Measurements from ENCODE around the gene FMNL1. TPM values are rescaled to one million over a fixed set of nuclear protein-coding genes. Genes with fewer than 3 reads are reported as not detected.
"Not testable (repeated sequence)": the region's sequence is repeated elsewhere in the genome, so short reads cannot be mapped to it uniquely, and the experiment has no call there.

FMNL1 gene
- polyA plus RNA-seq, 2 of the 4 experiments (the other 2 are of a cell fraction), result 8.6 to 43.9 TPM

DNA sequence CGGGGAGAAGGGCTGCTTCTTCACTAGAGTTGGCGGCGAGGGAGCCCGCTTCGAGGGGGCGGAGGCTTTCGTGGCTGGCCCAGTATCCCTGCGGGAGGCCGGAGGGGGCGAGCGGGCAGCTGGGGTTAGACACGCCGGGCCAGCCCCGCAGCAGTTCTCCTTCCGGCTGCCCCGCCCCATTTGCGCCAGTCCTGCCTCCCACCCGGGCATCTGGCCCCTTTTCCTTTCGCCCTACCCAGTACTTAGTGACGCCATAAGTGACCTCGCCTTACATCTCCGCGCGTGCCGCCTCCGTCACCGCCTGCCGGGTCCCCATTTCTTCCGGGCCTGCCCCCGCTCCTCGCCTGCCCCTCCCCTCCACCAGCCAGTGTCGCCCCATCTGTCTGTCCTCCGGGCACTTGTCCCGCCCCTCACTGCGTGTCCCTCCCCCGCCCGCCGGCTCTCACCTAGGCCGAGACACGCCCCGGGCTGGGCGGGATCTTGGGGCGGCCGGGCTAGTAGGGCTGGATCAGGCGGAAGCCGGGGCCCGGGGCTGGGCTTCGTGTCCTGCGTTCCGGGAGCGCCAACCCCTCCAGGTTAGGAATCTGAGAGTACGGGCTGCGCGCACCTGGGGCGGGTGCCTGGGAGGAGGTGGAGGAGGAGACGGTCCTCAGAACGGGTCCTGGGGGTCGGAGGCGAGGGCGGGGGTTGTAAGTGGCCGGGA is 25.9 kb downstream of the FMNL1 start (continued):
- no peak; the same call in 2 of the 3 replicates for TF ChIP-seq SMC3 (IDR thresholded peaks at IDR 0.05)

DNA sequence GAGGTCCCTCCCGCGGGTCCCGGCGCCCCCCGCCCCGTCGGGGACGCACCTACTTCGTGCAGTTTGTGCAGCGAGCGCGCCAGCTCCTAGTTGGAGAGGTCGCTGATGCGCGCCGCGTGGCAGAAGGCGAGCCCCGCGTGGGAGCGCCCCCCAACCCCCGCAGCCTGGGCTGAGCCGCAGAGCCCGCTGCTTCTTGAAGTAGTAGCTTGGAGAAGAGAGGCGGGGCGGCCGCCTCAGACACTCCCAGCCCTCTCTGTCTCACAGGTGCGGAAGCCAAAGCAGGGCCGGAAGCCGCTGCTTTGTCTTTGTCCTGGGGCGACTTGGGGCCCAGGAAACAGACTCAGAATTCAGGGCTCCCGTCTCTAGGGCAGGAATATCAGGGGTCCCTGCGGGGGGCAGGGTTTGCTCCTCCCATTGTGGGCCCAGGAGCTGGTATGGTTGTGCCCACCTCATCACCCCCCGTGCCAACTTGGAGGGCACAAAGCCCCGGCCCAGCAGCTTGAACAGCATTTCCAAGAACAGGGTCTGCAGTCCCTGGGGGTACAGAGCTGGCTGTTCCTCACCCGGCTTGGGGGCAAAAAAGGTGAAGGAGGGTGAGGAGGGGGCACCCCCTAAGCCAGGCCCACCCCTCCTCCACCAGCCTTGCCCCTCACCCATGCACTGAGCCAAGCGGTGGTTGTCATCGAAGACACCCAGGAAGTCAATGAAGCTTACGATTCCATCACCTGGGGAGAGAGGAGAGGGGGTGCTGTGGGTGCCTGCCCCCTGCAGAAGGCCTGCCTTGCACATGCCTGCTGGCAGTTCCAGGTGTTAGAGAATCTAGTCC is 26.7 kb downstream of the FMNL1 start:
- POLR2A ChIA-PET, result interaction anchor here (1.0 to 2.2 kb wide), 6 partner anchors 9 to 99 kb away, joined by 3 to 9 read pairs (median 6); partner anchors contain the start of genes HEXIM1 and HEXIM2

DNA sequence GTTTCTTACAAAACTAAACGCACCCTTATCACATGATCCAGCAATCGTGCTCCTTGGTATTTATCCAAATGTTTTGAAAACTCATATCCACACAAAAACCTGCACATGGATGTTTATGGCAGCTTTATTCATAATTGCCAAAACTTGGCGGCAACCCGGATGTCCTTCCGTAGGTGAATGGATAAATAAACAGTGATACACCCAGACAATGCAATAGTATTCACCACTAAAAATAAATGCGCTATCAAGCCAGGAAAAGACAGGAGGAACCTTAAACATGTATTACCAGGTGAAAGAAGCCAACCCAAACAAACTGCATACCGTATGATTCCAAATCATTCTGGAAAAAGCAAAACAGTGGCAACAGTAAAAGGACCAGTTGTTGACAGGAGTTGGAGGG is 30.2 kb downstream of the FMNL1 start:
- no peak overlapping the region for H3K4me2 ChIP-seq
- peaks cover 49% of the 10 kb centered on the region for H3K4me1 ChIP-seq
- H3K27ac ChIP-seq, result peak overlapping the region in 1 of 2 experiments; percentile 29; a peak in 1 of 6 replicates
- no peaks in the 10 kb centered on the region for H3K9me3 ChIP-seq
- 78% methylated on average over 7 of the region's 7 CpGs for WGBS (ENCODE audit: missing lambda C conversion rate)
- no peak overlapping the region for H3K4me3 ChIP-seq
- FAIRE-seq, result no peak
- CTCF ChIA-PET, result interaction anchor here (0.8 to 35.1 kb wide), 8 partner anchors 12 to 388 kb away, joined by 4 to 1378 read pairs (median 6); partner anchors contain the start of genes ACBD4 and FMNL1
- POLR2A ChIA-PET, result no interaction called here
- no peak for ATAC-seq
- TF ChIP-seq ZSCAN20 (CRISPR knock-in tag; IDR thresholded peaks at IDR 0.05), result no peak
- TF ChIP-seq ZFP36 (IDR thresholded peaks at IDR 0.05; ENCODE audit: borderline replicate concordance, partially characterized antibody), result no peak
- TF ChIP-seq, protein P1, sequence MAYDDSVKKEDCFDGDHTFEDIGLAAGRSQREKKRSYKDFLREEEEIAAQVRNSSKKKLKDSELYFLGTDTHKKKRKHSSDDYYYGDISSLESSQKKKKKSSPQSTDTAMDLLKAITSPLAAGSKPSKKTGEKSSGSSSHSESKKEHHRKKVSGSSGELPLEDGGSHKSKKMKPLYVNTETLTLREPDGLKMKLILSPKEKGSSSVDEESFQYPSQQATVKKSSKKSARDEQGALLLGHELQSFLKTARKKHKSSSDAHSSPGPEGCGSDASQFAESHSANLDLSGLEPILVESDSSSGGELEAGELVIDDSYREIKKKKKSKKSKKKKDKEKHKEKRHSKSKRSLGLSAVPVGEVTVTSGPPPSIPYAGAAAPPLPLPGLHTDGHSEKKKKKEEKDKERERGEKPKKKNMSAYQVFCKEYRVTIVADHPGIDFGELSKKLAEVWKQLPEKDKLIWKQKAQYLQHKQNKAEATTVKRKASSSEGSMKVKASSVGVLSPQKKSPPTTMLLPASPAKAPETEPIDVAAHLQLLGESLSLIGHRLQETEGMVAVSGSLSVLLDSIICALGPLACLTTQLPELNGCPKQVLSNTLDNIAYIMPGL (CRISPR knock-in tag; IDR thresholded peaks at IDR 0.05; ENCODE audit: borderline replicate concordance), result no peak
- no peak for TF ChIP-seq CHD4 (IDR thresholded peaks at IDR 0.05; ENCODE audit: borderline replicate concordance)
- DNase-seq (ENCODE audit: low read depth in 1 of 2, low spot score in 1 of 2), result no peak

More for the DNA sequence above, 26.7 kb downstream of the FMNL1 start:
- WGBS (ENCODE audit: missing lambda C conversion rate), result 5% methylated on average over 34 of the region's 39 CpGs
- Histone ChIP-seq H3K4me1 (peaks cover 54% of the 10 kb centered on the region), H3K9me3 (no peaks in the 10 kb centered on the region), H3K4me2 (peak overlapping the region; percentile 98), H3K27ac (peak overlapping the region; percentile 93 to 96), H3K4me3 (peak overlapping the region; percentile 89)
- TF ChIP-seq, protein P1 (CRISPR knock-in tag; IDR thresholded peaks at IDR 0.05; ENCODE audit: borderline replicate concordance), result no peak
- TF ChIP-seq NR3C1 (IDR thresholded peaks at IDR 0.05), result no peak
- TF ChIP-seq, protein P2, sequence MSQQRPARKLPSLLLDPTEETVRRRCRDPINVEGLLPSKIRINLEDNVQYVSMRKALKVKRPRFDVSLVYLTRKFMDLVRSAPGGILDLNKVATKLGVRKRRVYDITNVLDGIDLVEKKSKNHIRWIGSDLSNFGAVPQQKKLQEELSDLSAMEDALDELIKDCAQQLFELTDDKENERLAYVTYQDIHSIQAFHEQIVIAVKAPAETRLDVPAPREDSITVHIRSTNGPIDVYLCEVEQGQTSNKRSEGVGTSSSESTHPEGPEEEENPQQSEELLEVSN (IDR thresholded peaks at IDR 0.05; ENCODE audit: borderline replicate concordance, low read depth), result no peak
- TF ChIP-seq ESRRA (IDR thresholded peaks at IDR 0.05; ENCODE audit: borderline replicate concordance, low read length), result no peak
- TF ChIP-seq, protein P3, sequence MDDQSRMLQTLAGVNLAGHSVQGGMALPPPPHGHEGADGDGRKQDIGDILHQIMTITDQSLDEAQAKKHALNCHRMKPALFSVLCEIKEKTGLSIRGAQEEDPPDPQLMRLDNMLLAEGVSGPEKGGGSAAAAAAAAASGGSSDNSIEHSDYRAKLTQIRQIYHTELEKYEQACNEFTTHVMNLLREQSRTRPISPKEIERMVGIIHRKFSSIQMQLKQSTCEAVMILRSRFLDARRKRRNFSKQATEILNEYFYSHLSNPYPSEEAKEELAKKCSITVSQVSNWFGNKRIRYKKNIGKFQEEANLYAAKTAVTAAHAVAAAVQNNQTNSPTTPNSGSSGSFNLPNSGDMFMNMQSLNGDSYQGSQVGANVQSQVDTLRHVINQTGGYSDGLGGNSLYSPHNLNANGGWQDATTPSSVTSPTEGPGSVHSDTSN (IDR thresholded peaks at IDR 0.05), result no peak
- TF ChIP-seq, protein P4, sequence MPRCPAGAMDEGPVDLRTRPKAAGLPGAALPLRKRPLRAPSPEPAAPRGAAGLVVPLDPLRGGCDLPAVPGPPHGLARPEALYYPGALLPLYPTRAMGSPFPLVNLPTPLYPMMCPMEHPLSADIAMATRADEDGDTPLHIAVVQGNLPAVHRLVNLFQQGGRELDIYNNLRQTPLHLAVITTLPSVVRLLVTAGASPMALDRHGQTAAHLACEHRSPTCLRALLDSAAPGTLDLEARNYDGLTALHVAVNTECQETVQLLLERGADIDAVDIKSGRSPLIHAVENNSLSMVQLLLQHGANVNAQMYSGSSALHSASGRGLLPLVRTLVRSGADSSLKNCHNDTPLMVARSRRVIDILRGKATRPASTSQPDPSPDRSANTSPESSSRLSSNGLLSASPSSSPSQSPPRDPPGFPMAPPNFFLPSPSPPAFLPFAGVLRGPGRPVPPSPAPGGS (IDR thresholded peaks at IDR 0.05), result no peak
- no peak for TF ChIP-seq KDM1A (IDR thresholded peaks at IDR 0.05; ENCODE audit: low read depth)
- TF ChIP-seq RNF2 (IDR thresholded peaks at IDR 0.05; ENCODE audit: borderline replicate concordance, low read depth), result peak; percentile 46; the same call in 1 of the 2 replicates
- TF ChIP-seq MYC (IDR thresholded peaks at IDR 0.05; ENCODE audit: borderline replicate concordance, low read length), result no peak
- TF ChIP-seq FOSB (CRISPR knock-in tag; IDR thresholded peaks at IDR 0.05), result no peak
- no peak for TF ChIP-seq HOXA7 (CRISPR knock-in tag; IDR thresholded peaks at IDR 0.05)
- TF ChIP-seq POLR2A (IDR thresholded peaks at IDR 0.05; ENCODE audit: low read length), result 0 out of 2 replicates have a peak, but pooled peaks have one; percentile 20
- TF ChIP-seq CBX8 (IDR thresholded peaks at IDR 0.05), result no peak
- ATAC-seq (peak; percentile 47 to 68), DNase-seq (ENCODE audit: low read depth in 1 of 2, low spot score in 1 of 2) (peak; percentile 62 to 81), FAIRE-seq (no peak)
- CTCF ChIA-PET, result interaction anchor here (0.8 to 35.1 kb wide), 18 partner anchors 9 to 178 kb away, joined by 3 to 1378 read pairs (median 8); partner anchors contain the start of genes ACBD4, FMNL1, PLCD3 and SPATA32

DNA sequence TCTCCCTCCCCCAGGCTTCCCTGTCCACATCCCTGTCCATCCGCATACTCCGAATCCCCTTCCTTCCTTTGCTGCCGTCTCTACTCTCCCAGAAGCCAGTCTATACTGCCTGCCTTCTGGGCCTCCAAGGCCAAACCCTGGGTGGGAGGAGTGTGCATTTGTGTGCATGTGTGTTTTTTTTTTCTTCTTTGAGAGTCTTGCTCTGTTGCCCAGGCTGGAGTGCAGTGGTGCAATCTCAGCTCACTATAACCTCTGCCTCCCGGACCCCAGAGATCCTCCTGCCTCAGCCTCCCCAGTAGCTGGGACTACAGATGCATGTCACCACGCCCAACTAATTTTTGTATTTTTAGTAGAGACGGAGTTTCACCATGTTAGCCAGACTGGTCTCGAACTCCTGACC is 31.6 kb downstream of the FMNL1 start:
- FAIRE-seq, result not testable (repeated sequence)
- CTCF ChIA-PET, result interaction anchor here (0.8 to 35.1 kb wide), 12 partner anchors 10 to 173 kb away, joined by 3 to 1378 read pairs (median 7); partner anchors contain the start of genes ACBD4, FMNL1 and HEXIM1

More for the DNA sequence above, 31.6 kb downstream of the FMNL1 start:
- DNase-seq (ENCODE audit: low read depth in 1 of 2, low spot score in 1 of 2); ATAC-seq; H3K9me3 ChIP-seq; H3K4me3 ChIP-seq: not testable (repeated sequence)
- WGBS (ENCODE audit: missing lambda C conversion rate), result 92% methylated on average over 7 of the region's 7 CpGs
- POLR2A ChIA-PET, result interaction anchor here (1.6 kb wide), 1 partner anchor 12 kb away, joined by 3 read pairs; no protein-coding TSS in a partner anchor
- H3K4me2 ChIP-seq, result peak overlapping the region; percentile 8; the same call in 1 of the 3 replicates
- H3K4me1 ChIP-seq, result peaks cover 49% of the 10 kb centered on the region
- peak overlapping the region; percentile 27 to 42; a peak in 3 of 6 replicates for H3K27ac ChIP-seq
